H1 (cell line): ENCODE data around the gene RFC1. TPM values are rescaled to one million over a fixed set of nuclear protein-coding genes. Genes with fewer than 3 reads are reported as not detected.

Source experiments
- CHD7 ChIP-seq: fragments of 300-600 bp; sonication (generic); IDR thresholded peaks from 2 replicates; pipeline ENCODE4 v1.7.1; 2012; ENCODE audit warnings: low read length, moderate library complexity, mild to moderate bottlenecking, inconsistent platforms; ENCODE audit not compliant: insufficient replicate concordance
- polyA plus RNA-seq, 7 experiments: library from polyadenylated mRNA; depleted of rRNA in 3 of 7; stranded (reverse) in 5 of 7; unstranded in 2 of 7; fragments of >200 nt in 5 of 7; fragments of 200-250 nt in 2 of 7; gene quantifications; 1 replicate in 5 of 7; 2 replicates in 1 of 7; 4 replicates in 1 of 7; pipeline versions ENCODE4 v1.2.1 to v1.2.3, GENCODE V29; 2011 to 2013; ENCODE audit warnings: missing spikeins in 2 of 7, mixed read lengths in 2 of 7
- total RNA-seq: library from RNA; stranded (reverse); fragmentation: NEBNext Ultra II Directional; extraction: Animal tissue kit (Norgen Biotek cat#: 25700); gene quantifications from 2 replicates; pipeline ENCODE4 v1.2.1, GENCODE V29; 2021

The RFC1 gene
- total and polyA plus RNA-seq, 2 of the 8 experiments (the other 6 are each of a cell fraction or from before 2014, with no cell fraction given), result 16.0 to 83.8 TPM

- TF ChIP-seq CHD7, result no peak
Measured at GRCh38 chr4:39335566-39335965, 30.6 kb downstream of the RFC1 start (continued).
